Measurements from ENCODE around the gene MRPS27. TPM values are rescaled to one million over a fixed set of nuclear protein-coding genes. Genes with fewer than 3 reads are reported as not detected.
A peak's percentile ranks its signal among the peaks of the same experiment; 100 is the strongest.

MRPS27 gene
- total RNA-seq, 2 donors from 2014 or later: 87.4 to 116 TPM

DNA sequence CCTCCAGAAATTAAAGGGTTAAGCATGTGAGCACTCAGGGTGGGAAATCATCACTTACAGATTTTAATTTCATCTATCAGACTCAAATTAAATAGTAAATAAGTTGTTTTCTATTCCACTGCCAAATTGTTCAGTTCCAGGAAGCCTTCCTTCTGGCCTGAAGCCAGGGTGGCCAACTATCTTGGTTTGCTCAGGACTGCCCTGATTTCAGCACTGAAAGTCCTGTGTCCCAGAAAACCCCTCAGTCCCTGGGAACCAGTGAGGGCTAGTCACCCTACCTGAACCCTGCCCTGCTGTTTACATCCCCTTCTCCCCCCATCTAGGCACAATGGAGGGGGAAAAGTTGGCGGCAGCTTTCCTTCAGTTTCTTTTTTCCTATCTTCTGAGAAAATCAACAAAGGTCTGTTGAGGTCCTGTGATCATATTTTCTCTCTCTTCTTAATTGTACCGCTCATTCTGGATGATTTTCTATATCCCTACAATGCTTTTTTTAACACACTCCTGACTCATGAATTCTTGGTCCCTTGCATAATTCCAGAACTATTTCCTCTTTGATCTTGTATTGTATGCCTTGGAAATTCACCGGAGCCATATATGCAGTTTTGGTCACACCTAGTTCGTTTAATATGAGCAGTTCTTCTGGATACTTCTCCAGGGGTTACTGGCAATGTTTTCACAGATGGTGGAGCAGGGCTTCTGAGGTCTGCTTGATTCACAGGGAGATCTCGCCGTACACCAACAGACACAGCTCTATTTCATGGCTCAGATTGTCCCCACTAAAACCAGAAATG is 109.0 kb downstream of the MRPS27 start:
- DNase-seq (ENCODE audit: low spot score in 2 of 2) (no peak), ATAC-seq (no peak)
- peaks cover 0 to 6% of the 10 kb centered on the region in 2 donors for H3K36me3 Mint-ChIP-seq
- H3K27ac Mint-ChIP-seq: no peak overlapping the region
- H3K9me3 Mint-ChIP-seq: no peaks in the 10 kb centered on the region

DNA sequence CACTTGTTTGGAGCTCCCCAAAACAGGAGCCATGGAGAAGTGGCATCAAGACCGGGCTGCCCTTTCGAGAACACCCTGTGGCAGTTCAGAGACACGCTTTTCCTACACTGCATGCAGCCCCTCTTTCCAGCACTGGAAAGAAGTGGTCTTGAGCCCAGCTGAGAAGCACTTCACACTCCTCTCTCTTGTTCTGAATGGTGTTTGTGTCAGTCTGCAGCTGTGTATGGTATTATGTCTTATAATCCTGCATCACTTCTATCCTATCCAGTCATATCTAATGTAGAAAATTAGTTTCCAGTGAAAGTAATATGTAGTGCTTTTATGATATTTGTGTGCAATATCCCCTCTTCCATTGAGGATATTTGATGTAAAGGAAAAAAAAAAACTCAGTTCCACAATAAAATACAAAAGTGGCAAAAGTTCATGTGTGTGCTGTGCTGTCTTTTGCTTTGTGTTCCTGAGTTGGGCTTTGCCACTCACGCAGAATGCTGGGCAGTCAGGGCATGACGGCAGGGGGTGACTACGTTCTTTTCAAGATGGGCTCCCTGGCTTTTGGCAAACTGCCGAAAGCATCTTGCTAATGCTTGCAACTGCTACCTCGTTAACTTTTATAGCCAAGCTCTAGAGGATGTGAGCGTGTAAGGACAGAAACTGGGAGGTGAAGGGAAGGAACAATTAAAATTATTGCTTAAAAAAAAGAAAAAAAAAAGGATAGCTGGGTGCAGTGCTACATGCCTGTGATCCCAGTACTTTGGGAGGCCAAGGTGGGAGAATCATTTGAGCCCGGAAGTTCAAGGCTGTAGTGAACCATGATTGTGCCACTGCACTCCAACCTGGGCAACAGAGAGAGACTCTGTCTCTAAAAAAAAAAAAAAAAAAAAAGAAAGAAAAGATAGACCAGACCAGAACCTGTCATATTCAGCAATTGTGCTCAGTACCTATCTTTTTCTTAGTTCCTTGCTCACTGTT is 110.6 kb downstream of the MRPS27 start:
- Mint-ChIP-seq H3K27ac (no peak overlapping the region), H3K36me3 (peaks cover 4 to 6% of the 10 kb centered on the region in 2 donors), H3K9me3 (no peaks in the 10 kb centered on the region)
- ATAC-seq: peak in 1 of 2 donors; percentile 56
- DNase-seq (ENCODE audit: low spot score in 2 of 2): no peak

DNA sequence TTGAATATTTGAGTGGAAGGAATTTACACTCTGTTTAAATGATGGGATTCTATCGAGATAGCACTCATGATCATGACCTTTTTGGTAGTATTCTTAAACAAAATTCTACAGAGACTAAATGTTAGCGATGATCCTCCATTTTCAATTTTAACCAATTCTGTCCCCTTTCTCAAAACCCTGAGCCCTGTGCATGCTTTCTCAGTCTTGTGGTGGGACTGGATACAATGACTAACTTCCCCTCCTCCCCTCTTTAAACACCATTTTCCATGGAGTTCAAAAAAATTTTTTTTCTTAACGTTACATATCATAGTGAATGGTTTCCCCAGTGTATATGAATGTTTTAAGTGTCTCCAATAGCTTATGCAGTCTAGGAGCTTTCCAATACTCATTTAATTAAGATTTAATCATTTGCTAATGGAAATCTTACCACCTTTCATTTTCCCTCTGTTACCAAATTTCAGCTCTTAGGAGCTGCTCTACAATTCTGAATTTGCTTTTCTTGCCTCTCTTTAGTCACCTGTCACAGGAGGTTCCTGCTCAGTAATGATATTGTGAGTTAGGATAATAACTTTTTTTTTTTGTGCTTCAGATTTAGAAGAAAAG is 111.6 kb downstream of the MRPS27 start:
- peaks cover 4 to 6% of the 10 kb centered on the region in 2 donors for H3K36me3 Mint-ChIP-seq
- H3K9me3 Mint-ChIP-seq: no peaks in the 10 kb centered on the region
- no peak overlapping the region for H3K27ac Mint-ChIP-seq
- ATAC-seq: no peak
- no peak for DNase-seq (ENCODE audit: low spot score in 2 of 2)

DNA sequence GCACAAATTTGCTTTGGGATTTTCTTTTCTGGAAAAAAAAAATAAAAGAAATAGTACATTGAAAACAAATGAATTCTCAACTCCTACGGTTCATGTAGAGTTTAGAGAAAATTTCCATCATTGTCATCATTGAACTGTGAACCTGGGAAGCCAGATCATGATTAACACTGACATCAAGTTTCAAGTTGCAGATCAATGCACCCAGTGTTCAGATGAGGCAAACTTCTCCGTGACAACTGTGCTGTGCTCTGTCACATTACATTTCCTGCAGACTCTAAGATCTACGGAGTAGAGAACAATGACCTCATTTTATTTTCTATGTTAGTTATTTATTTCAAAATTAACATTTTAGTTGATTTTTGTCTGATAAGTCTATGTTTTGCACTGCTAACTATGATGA is 113.0 kb downstream of the MRPS27 start:
- Mint-ChIP-seq H3K36me3 (peaks cover 4 to 6% of the 10 kb centered on the region in 2 donors), H3K27ac (no peak overlapping the region), H3K9me3 (no peaks in the 10 kb centered on the region)
- ATAC-seq (peak; percentile 71 to 86), DNase-seq (ENCODE audit: low spot score in 2 of 2) (no peak)

DNA sequence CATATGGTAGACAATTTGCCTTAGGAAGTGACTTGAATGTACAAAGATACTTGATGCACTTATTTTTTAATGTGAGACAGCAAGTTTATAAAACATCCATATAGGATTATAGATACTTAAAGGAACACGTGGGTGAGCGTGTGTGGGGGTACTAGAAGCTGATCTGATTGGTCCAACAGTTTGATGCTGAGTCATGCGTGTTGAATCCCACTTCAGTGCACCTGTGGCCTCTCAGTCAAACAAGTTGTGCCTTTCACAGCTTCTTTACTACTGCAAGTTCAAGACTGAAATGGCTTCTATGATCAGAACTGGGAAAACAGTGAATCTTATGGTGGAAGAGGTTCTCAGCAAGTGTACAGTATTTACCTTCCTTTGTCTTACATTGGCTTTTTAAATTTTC is 113.9 kb downstream of the MRPS27 start:
- no peak for DNase-seq (ENCODE audit: low spot score in 2 of 2)
- Mint-ChIP-seq H3K9me3 (no peaks in the 10 kb centered on the region), H3K36me3 (peaks cover 4 to 6% of the 10 kb centered on the region in 2 donors), H3K27ac (no peak overlapping the region)
- ATAC-seq: no peak

DNA sequence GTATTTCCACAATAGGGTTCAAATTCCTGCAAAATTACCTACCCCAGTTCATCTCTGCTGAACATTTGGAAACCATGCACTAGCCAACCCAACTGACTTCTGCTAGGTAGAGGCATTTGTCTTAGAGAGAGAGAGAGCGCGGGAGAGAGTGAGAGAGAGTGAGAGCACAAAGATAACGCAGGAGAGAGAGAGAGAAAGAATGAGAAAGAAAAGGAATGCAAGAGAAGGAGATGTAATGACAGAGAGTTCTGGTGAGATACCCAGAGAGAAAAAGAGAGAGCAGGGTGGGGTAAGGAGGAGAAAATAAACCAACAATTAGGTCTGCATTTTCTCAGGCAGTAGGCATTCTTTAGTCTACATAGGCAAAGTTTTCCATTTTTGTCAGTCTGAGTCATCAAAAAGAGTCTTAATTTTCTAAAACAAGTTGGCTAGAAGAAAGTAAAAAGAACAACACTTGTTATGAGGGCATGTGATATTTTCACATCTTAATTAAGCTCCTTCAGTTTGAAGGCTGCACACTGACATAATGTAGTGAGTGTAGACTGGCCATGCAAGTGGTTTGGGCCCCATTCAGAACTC is 114.5 kb downstream of the MRPS27 start:
- Mint-ChIP-seq H3K36me3 (peaks cover 4 to 6% of the 10 kb centered on the region in 2 donors), H3K27ac (no peak overlapping the region), H3K9me3 (no peaks in the 10 kb centered on the region)
- no peak for ATAC-seq
- no peak for DNase-seq (ENCODE audit: low spot score in 2 of 2)

DNA sequence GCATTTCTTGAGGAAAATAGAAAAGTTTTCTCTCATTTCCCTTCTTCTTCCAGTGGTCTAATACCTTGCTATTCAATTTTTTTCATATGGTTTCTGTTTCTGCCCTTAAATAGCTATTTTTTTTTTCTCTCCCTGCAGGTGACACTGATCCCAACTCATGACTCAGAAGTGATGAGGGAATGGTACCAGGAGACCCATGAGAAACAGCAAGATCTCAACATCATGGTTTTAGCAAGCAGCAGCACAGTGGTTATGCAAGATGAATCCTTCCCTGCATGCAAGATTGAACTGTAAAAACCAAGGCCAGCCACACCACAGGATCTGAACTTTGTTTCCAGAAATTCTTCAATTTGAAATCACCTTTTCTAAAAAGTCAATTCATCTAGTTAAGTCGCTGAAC is 115.1 kb downstream of the MRPS27 start:
- Mint-ChIP-seq H3K9me3 (no peaks in the 10 kb centered on the region), H3K27ac (no peak overlapping the region), H3K36me3 (peaks cover 4 to 6% of the 10 kb centered on the region in 2 donors)
- DNase-seq (ENCODE audit: low spot score in 2 of 2) (no peak), ATAC-seq (no peak)

DNA sequence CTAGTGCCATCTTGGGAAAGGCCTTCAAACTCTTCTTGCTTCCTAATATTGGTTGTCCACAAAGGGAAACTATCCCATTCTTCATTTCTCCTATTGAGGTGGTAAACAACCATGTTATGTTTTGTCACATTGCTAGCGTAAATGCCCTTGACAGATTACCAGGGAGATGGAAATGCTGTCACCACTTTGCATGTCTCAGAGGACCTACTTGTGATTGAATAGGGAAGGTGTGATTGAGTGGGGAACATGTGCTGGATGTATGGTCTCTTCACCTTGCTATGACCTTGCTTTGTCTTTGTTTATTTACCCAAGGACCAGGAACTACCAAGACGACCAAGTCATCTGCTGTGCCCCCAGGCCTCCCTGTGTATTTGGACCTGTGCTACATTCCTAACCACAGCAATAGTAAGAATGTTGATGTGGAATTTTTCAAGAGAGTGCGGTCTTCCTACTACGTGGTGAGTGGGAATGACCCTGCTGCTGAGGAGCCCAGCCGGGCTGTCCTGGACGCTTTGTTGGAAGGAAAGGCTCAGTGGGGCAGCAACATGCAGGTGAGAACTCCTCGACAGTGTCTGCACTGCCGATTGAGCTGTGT is 116.7 kb downstream of the MRPS27 start:
- Mint-ChIP-seq H3K27ac (peak overlapping the region in 1 of 2 donors; percentile 14), H3K9me3 (no peaks in the 10 kb centered on the region), H3K36me3 (peaks cover under 1 to 4% of the 10 kb centered on the region in 2 donors)
- no peak for ATAC-seq
- DNase-seq (ENCODE audit: low spot score in 2 of 2): no peak

DNA sequence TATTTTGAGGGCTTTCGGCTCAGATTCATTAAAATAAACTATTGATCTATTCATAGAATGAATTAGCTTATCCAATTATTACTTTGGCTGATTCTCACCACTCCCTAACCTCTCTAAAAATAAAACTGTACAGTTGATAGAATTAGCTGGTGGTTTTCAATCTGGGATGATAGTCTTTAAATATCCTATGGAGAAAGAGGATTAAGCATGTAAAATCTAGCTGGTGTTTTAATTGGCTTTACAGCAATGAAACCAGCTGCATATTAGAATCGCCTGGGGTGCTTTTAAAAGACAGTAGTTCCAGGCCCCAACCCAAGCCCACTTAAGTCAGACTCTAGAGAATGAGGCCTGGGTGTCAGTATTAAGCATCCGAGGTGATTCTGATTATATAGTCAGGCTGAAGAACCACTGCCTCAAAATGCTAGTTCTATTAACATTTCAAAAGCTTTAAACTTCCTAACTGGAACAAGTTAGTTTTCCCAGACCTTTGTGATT is 117.7 kb downstream of the MRPS27 start:
- no peak for DNase-seq (ENCODE audit: low spot score in 2 of 2)
- H3K36me3 Mint-ChIP-seq: peaks cover 0 to 4% of the 10 kb centered on the region in 2 donors
- ATAC-seq: no peak
- no peaks in the 10 kb centered on the region for H3K9me3 Mint-ChIP-seq
- H3K27ac Mint-ChIP-seq: no peak overlapping the region

DNA sequence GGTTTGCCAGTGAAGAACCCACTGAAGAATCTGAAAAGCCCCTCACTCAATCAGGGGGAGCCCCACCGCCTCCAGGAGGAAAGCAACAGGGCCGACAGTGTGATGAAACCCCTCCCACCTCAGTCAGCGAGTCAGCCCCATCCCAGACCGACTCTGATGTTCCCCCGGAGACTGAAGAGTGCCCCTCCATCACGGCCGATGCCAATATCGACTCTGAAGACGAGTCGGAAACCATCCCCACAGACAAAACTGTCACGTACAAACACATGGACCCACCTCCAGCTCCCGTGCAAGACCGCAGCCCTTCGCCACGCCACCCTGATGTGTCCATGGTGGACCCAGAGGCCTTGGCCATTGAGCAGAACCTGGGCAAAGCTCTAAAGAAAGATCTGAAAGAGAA is 120.4 kb downstream of the MRPS27 start:
- H3K36me3 Mint-ChIP-seq: no peaks in the 10 kb centered on the region
- H3K9me3 Mint-ChIP-seq: peaks cover 5 to 7% of the 10 kb centered on the region in 2 donors
- no peak for DNase-seq (ENCODE audit: low spot score in 2 of 2)
- ATAC-seq: no peak
- H3K27ac Mint-ChIP-seq: peak overlapping the region in 1 of 2 donors; percentile 30

DNA sequence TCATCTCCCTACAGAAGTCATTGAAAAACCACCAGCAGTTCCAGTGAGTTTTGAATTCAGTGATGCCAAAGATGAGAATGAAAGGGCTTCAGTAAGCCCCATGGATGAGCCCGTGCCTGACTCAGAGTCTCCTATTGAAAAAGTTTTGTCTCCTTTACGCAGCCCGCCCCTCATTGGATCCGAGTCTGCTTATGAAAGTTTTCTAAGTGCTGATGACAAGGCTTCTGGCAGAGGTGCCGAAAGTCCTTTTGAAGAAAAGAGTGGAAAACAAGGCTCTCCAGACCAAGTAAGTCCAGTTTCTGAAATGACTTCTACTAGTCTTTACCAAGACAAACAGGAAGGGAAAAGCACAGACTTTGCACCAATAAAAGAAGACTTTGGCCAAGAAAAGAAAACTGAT is 122.6 kb downstream of the MRPS27 start:
- Mint-ChIP-seq H3K27ac (no peak overlapping the region), H3K36me3 (no peaks in the 10 kb centered on the region), H3K9me3 (peaks cover 5 to 7% of the 10 kb centered on the region in 2 donors)
- DNase-seq (ENCODE audit: low spot score in 2 of 2) (no peak), ATAC-seq (peak; percentile 22 to 38)

DNA sequence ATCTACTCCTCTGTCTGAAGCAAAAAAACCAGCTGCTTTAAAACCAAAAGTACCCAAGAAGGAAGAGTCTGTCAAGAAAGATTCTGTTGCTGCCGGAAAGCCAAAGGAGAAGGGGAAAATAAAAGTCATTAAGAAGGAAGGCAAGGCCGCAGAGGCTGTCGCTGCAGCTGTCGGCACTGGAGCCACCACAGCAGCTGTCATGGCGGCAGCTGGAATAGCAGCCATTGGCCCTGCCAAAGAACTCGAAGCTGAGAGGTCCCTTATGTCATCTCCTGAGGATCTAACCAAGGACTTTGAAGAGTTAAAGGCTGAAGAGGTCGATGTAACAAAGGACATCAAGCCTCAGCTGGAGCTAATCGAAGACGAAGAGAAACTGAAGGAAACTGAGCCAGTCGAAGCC is 124.5 kb downstream of the MRPS27 start:
- DNase-seq (ENCODE audit: low spot score in 2 of 2): no peak
- peaks cover 5 to 7% of the 10 kb centered on the region in 2 donors for H3K9me3 Mint-ChIP-seq
- H3K36me3 Mint-ChIP-seq: no peaks in the 10 kb centered on the region
- H3K27ac Mint-ChIP-seq: no peak overlapping the region
- ATAC-seq: no peak

DNA sequence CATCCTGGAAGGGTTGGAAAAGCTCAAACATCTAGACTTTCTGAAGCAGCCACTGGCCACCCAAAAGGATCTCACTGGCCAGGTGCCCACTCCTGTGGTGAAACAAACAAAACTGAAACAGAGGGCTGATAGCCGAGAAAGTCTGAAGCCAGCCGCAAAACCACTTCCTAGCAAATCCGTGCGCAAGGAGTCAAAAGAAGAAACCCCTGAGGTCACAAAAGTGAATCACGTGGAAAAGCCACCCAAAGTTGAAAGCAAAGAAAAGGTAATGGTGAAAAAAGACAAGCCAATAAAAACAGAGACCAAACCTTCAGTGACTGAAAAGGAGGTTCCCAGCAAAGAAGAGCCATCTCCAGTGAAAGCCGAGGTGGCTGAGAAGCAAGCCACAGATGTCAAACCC is 125.2 kb downstream of the MRPS27 start:
- Mint-ChIP-seq H3K9me3 (peaks cover 5 to 7% of the 10 kb centered on the region in 2 donors), H3K27ac (no peak overlapping the region), H3K36me3 (no peaks in the 10 kb centered on the region)
- DNase-seq (ENCODE audit: low spot score in 2 of 2) (peak in 1 of 2 donors; percentile 10), ATAC-seq (peak; percentile 69 to 76)

DNA sequence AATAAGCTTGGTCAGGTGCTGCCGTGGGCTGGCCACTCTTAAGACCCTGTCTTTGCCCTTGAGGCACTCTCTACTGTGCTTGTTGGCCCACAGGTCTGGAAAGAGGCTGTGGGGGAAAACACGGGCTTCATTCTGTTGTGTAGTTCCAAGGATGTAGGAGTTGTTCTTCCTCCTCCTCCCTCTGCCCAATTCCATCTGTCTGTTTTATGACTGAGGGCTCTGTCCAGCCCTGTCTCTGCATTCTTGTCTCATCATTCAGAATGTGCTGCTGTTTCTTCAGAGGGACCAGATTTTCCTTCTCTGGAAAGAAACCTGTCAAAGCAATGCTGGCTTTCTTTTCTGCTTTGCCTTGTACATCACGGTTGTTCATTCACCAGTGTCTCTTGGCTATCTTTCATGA is 128.6 kb downstream of the MRPS27 start:
- H3K9me3 Mint-ChIP-seq: peaks cover 5 to 7% of the 10 kb centered on the region in 2 donors
- H3K36me3 Mint-ChIP-seq: no peaks in the 10 kb centered on the region
- no peak overlapping the region for H3K27ac Mint-ChIP-seq
- ATAC-seq: no peak
- DNase-seq (ENCODE audit: low spot score in 2 of 2): no peak

DNA sequence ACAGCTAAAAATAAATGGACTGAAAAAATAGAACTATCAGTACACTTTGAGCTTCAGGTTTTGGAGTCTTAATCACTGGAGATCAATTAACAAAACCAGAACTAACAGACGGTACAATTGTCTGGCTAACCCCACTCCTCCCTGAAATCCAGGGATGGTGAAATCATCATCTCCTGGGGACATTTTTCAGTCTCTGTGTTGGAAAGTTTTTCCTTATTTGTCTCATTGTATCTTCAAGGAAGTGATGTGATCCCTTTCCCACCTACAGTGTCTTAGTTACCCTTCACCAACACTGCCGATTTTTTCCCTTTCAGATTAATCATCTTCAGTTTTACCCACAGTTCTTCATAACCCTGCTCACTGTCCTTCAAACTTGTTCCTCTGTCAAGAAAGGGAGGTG is 130.9 kb downstream of the MRPS27 start:
- Mint-ChIP-seq H3K27ac (no peak overlapping the region), H3K9me3 (no peaks in the 10 kb centered on the region), H3K36me3 (no peaks in the 10 kb centered on the region)
- DNase-seq (ENCODE audit: low spot score in 2 of 2) (no peak), ATAC-seq (no peak)

DNA sequence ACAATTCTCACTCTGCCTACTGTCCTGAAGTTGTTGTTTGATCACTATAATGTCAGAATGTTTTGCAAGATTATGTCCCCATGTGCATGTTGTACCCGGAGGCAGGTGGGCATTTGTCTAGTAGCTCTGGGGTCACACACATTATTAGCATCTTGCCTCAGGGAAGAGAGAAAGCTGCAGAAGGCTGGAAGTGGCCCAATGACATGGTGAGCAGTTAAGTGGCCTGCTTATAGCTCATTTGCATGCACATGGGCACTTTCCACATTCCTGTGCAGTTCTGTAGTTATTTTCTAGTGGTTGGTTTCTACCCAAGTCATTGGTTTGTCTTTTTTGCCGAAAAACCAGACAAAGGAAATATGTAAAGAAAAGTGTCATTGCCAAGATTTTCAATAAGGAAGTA is 131.9 kb downstream of the MRPS27 start:
- DNase-seq (ENCODE audit: low spot score in 2 of 2) (no peak), ATAC-seq (no peak)
- Mint-ChIP-seq H3K27ac (no peak overlapping the region), H3K9me3 (no peaks in the 10 kb centered on the region), H3K36me3 (no peaks in the 10 kb centered on the region)

Data from activated naive CD4-positive, alpha-beta T cell treated with anti-CD3 and anti-CD28 coated beads, Interleukin-2, amount 50 U/mL, for 72 hours (primary cell).